HepG2 (cell line): ENCODE data around the gene STXBP4. TPM values are rescaled to one million over a fixed set of nuclear protein-coding genes. Genes with fewer than 3 reads are reported as not detected.

Source experiments
- AFF4 ChIP-seq: sonication (generic); formaldehyde crosslinking; IDR thresholded peaks from 2 replicates; pipeline ENCODE4 v1.4.0; 2020; ENCODE audit warnings: missing genetic modification reagents
- ATF5 ChIP-seq: sonication (generic); formaldehyde crosslinking; IDR thresholded peaks from 2 replicates; pipeline ENCODE4 v1.4.0; 2020; ENCODE audit warnings: mild to moderate bottlenecking, low read depth, missing genetic modification reagents
- ATF6 ChIP-seq: sonication (generic); formaldehyde crosslinking; conservative IDR thresholded peaks from 2 replicates; pipeline ENCODE4 v1.4.0; 2020; ENCODE audit warnings: missing genetic modification reagents
- CBFB ChIP-seq: sonication (generic); formaldehyde crosslinking; IDR thresholded peaks from 2 replicates; pipeline ENCODE4 v1.4.0; 2020; ENCODE audit warnings: missing genetic modification reagents
- FOXP4 ChIP-seq: sonication (generic); formaldehyde crosslinking; IDR thresholded peaks from 2 replicates; pipeline ENCODE4 v1.4.0; 2020; ENCODE audit warnings: missing genetic modification reagents
- GPN1 ChIP-seq: sonication (generic); formaldehyde crosslinking; IDR thresholded peaks from 2 replicates; pipeline ENCODE4 v1.5.1; 2020; ENCODE audit warnings: missing genetic modification reagents, borderline replicate concordance
- HOXA3 ChIP-seq: sonication (generic); formaldehyde crosslinking; IDR thresholded peaks from 2 replicates; pipeline ENCODE4 v1.5.0; 2020; ENCODE audit warnings: missing genetic modification reagents
- KMT2B ChIP-seq: IDR thresholded peaks from 2 replicates; pipeline ENCODE4 v1.6.1; 2016; ENCODE audit warnings: missing genetic modification reagents, missing compliant biosample characterization
- MYC ChIP-seq: sonication (generic); formaldehyde crosslinking; IDR thresholded peaks from 2 replicates; pipeline ENCODE4 v1.9.0; 2021; ENCODE audit warnings: missing genetic modification reagents, borderline replicate concordance
- NR2F2 ChIP-seq: IDR thresholded peaks from 2 replicates; pipeline ENCODE4 v1.6.1; 2012; ENCODE audit warnings: low read depth, inconsistent platforms, borderline replicate concordance
- PAF1 ChIP-seq: IDR thresholded peaks from 2 replicates; pipeline ENCODE4 v1.6.1; 2016; ENCODE audit warnings: missing genetic modification reagents, missing compliant biosample characterization
- PRPF4 ChIP-seq: fragments of 200-400 bp; formaldehyde crosslinking; IDR thresholded peaks from 2 replicates; pipeline ENCODE4 v1.6.1; 2016; ENCODE audit warnings: low read length, low read depth; ENCODE audit not compliant: poor library complexity, severe bottlenecking
- TEAD2 ChIP-seq: sonication (generic); formaldehyde crosslinking; IDR thresholded peaks from 2 replicates; pipeline ENCODE4 v1.9.0; 2021; ENCODE audit warnings: missing genetic modification reagents
- XBP1 ChIP-seq: sonication (generic); formaldehyde crosslinking; IDR thresholded peaks from 2 replicates; pipeline ENCODE4 v1.5.0; 2020; ENCODE audit warnings: missing genetic modification reagents
- ZMYM4 ChIP-seq: sonication (generic); formaldehyde crosslinking; IDR thresholded peaks from 2 replicates; pipeline ENCODE4 v1.8.1; 2023; ENCODE audit warnings: mild to moderate bottlenecking, missing genetic modification reagents
- ZNF10 ChIP-seq: sonication (generic); formaldehyde crosslinking; IDR thresholded peaks from 2 replicates; pipeline ENCODE4 v1.4.0; 2020; ENCODE audit warnings: mild to moderate bottlenecking, low read depth, missing genetic modification reagents, borderline replicate concordance
- ZNF124 ChIP-seq: sonication (generic); formaldehyde crosslinking; IDR thresholded peaks from 2 replicates; pipeline ENCODE4 v1.4.0; 2020; ENCODE audit warnings: missing genetic modification reagents
- ZNF143 ChIP-seq: sonication (generic); formaldehyde crosslinking; IDR thresholded peaks from 2 replicates; pipeline ENCODE4 v1.4.0; 2020; ENCODE audit warnings: missing genetic modification reagents
- ZNF20 ChIP-seq: sonication (generic); formaldehyde crosslinking; IDR thresholded peaks from 2 replicates; pipeline ENCODE4 v1.4.0; 2020; ENCODE audit warnings: mild to moderate bottlenecking, moderate library complexity, missing genetic modification reagents
- ZNF552 ChIP-seq: sonication (generic); formaldehyde crosslinking; IDR thresholded peaks from 2 replicates; pipeline ENCODE4 v1.9.0; 2022; ENCODE audit warnings: missing genetic modification reagents, mild to moderate bottlenecking, borderline replicate concordance
- ZNF605 ChIP-seq: sonication (generic); formaldehyde crosslinking; IDR thresholded peaks from 2 replicates; pipeline ENCODE4 v1.8.0; 2022; ENCODE audit warnings: mild to moderate bottlenecking, missing genetic modification reagents
- ZSCAN9 ChIP-seq: IDR thresholded peaks from 2 replicates; pipeline ENCODE4 v1.6.1; 2016; ENCODE audit warnings: borderline replicate concordance
- polyA plus RNA-seq, 8 experiments: library from polyadenylated mRNA; depleted of rRNA in 3 of 8; stranded (reverse) in 7 of 8; unstranded in 1 of 8; fragments of >200 nt; fragmentation: Illumina TruSeq in 4 of 8; extraction: Trizol in 4 of 8; gene quantifications; 2 replicates each; pipeline versions ENCODE4 v1.2.1 to v1.2.3, GENCODE V29; 2011 to 2016; ENCODE audit warnings: low read depth in 4 of 8, missing spikeins in 1 of 8, mixed read lengths in 1 of 8; ENCODE audit not compliant: insufficient read depth in 1 of 8
- total RNA-seq, 5 experiments: library from RNA; depleted of rRNA; stranded (reverse); fragments of >200 nt; fragmentation: Illumina TruSeq; extraction: Trizol; gene quantifications; 2 replicates each; pipeline ENCODE4 v1.2.3, GENCODE V29; 2016; ENCODE audit warnings: low read depth in 1 of 5

STXBP4 gene
- total and polyA plus RNA-seq, 2 of the 13 experiments (the other 11 are each of a cell fraction or from before 2014, with no cell fraction given), result 8.5 to 36.1 TPM

- TF ChIP-seq ATF6, result peak; percentile 85
- no peak for TF ChIP-seq PRPF4
- TF ChIP-seq ZMYM4 (CRISPR knock-in tag), result peak; percentile 98
- no peak for TF ChIP-seq GPN1
- peak; percentile 97 for TF ChIP-seq KMT2B (CRISPR knock-in tag)
- peak; percentile 88 for TF ChIP-seq ZNF605
- 0 out of 2 replicates have a peak, but pooled peaks have one; percentile 31 for TF ChIP-seq NR2F2
- TF ChIP-seq HOXA3 (CRISPR knock-in tag), result peak; percentile 75; the same call in 1 of the 2 replicates
- peak; percentile 78 for TF ChIP-seq ZNF143 (CRISPR knock-in tag)
- no peak; the same call in 1 of the 2 replicates for TF ChIP-seq ZNF20 (CRISPR knock-in tag)
- peak; percentile 87; the same call in 1 of the 2 replicates for TF ChIP-seq MYC
- TF ChIP-seq AFF4 (CRISPR knock-in tag), result peak; percentile 50; the same call in 1 of the 2 replicates
- peak; percentile 95 for TF ChIP-seq ZNF124
- TF ChIP-seq PAF1 (CRISPR knock-in tag), result no peak
- peak; percentile 78; the same call in 1 of the 2 replicates for TF ChIP-seq ZNF552 (CRISPR knock-in tag)
- TF ChIP-seq CBFB (CRISPR knock-in tag), result peak; percentile 59; the same call in 1 of the 2 replicates
- TF ChIP-seq ZSCAN9, result peak; percentile 62
- no peak for TF ChIP-seq ZNF10 (CRISPR knock-in tag)
- TF ChIP-seq TEAD2, result 0 out of 2 replicates have a peak, but pooled peaks have one; percentile 5
- no peak for TF ChIP-seq ATF5 (CRISPR knock-in tag)
- TF ChIP-seq XBP1 (CRISPR knock-in tag), result peak; percentile 8; the same call in 1 of the 2 replicates
- TF ChIP-seq FOXP4, result no peak; the same call in 1 of the 2 replicates
Observed at GRCh38 chr17:54968262-54968987, at the start of gene STXBP4, which contains the start of gene COX11 (continued).
